ENCODE measurements around the gene MEGF6.

MEGF6 gene

DNA sequence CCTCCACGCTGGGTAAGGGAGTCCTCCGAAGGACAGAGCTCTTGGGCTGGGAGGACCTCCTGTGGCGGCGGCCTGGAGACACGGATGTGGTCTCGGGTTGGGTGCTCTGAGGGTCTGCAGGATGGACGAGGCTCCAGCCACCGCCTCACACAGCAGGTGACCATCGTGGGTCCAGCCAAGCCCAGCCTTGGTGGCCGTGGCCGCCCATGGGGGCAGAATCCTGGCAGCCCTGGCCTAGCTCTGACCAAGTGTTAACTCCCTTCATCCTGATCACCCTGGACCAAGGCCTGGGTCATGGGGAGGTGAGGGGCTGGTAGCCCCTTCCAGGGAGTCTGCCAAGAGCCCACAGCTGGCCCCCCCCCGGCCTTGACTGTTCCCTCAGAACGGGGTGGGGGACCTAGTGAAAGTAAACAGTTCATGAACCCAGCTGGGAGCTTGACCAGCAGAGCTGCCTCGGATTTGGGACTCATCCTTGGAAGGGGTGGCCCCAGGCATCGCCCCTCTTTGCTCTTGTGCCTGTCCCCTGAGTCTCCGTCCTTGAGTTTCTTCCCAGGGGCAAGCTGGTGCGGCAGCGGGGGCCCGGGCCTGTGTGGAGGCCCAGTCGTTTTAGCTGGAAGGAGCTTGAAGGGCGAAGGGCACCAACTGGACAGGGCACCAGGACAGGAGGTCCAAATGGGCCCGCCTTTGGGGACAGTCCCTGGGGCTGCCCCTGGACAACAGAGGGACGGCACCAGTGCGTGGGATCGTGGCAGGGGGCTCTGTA lies 139.0 kb downstream of the MEGF6 start:
- no peaks in the 10 kb centered on the region for H3K9me3 ChIP-seq (ENCODE audit: severe bottlenecking)
- no peak for ATAC-seq (ENCODE audit: low read depth)
- no peak overlapping the region for H3K4me3 ChIP-seq (ENCODE audit: severe bottlenecking)
- peaks cover 42% of the 10 kb centered on the region for H3K4me1 ChIP-seq (ENCODE audit: insufficient read depth, poor library complexity, severe bottlenecking)
- TF ChIP-seq, protein P1, sequence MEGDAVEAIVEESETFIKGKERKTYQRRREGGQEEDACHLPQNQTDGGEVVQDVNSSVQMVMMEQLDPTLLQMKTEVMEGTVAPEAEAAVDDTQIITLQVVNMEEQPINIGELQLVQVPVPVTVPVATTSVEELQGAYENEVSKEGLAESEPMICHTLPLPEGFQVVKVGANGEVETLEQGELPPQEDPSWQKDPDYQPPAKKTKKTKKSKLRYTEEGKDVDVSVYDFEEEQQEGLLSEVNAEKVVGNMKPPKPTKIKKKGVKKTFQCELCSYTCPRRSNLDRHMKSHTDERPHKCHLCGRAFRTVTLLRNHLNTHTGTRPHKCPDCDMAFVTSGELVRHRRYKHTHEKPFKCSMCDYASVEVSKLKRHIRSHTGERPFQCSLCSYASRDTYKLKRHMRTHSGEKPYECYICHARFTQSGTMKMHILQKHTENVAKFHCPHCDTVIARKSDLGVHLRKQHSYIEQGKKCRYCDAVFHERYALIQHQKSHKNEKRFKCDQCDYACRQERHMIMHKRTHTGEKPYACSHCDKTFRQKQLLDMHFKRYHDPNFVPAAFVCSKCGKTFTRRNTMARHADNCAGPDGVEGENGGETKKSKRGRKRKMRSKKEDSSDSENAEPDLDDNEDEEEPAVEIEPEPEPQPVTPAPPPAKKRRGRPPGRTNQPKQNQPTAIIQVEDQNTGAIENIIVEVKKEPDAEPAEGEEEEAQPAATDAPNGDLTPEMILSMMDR (IDR thresholded peaks at IDR 0.05; ENCODE audit: poor library complexity, severe bottlenecking), result peak; percentile 18
- DNase-seq (ENCODE audit: low spot score), result no peak
- H3K27ac ChIP-seq (ENCODE audit: poor library complexity, severe bottlenecking), result peak overlapping the region; percentile 67
- H3K36me3 ChIP-seq (ENCODE audit: low read depth), result peaks cover 14% of the 10 kb centered on the region
- no peaks in the 10 kb centered on the region for H3K27me3 ChIP-seq (ENCODE audit: insufficient read depth, poor library complexity, severe bottlenecking)

DNA sequence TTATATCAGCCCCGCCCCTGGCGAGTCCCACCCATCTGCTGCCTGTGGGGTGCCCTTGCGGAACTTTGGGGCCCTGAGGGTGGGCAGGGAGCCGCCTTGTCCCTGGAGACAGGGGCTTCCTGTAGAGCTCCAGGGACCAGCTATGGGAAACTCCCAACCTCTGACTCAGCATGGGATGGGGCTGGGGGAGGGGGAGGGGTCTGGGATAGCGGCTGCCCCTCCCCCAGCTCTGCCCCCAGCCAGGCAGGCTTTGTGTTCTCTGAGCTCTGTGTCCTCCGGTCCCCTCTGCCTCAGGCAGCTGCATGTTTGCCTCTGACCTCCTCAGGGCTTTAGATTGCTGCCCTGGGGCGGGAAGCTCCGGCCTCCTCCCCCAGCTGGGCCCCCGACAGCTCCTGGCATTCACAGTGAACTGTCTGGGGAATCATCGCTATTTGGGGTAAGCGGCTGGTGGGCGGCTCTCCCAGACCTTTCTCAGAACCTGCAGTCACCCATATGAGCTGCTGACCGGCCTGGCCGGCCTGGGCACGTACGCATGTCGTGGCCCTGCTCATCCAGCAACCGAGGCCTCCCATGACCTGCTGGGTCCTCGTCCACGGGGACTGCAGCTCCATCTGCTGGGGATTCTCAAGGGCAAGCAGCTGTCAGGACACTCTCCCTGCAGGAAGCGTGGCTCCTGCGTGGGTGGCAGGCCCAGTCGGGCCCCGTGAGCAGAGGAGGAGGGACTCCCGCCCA lies 139.8 kb downstream of the MEGF6 start:
- Histone ChIP-seq H3K27me3 (ENCODE audit: insufficient read depth, poor library complexity, severe bottlenecking) (no peaks in the 10 kb centered on the region), H3K4me1 (ENCODE audit: insufficient read depth, poor library complexity, severe bottlenecking) (peaks cover 49% of the 10 kb centered on the region), H3K36me3 (ENCODE audit: low read depth) (peaks cover 14% of the 10 kb centered on the region), H3K9me3 (ENCODE audit: severe bottlenecking) (no peaks in the 10 kb centered on the region), H3K4me3 (ENCODE audit: severe bottlenecking) (no peak overlapping the region), H3K27ac (ENCODE audit: poor library complexity, severe bottlenecking) (peak overlapping the region; percentile 67)
- ATAC-seq (ENCODE audit: low read depth), result peak; percentile 32
- no peak for DNase-seq (ENCODE audit: low spot score)
- TF ChIP-seq, protein P1 (IDR thresholded peaks at IDR 0.05; ENCODE audit: poor library complexity, severe bottlenecking), result peak; percentile 49

DNA sequence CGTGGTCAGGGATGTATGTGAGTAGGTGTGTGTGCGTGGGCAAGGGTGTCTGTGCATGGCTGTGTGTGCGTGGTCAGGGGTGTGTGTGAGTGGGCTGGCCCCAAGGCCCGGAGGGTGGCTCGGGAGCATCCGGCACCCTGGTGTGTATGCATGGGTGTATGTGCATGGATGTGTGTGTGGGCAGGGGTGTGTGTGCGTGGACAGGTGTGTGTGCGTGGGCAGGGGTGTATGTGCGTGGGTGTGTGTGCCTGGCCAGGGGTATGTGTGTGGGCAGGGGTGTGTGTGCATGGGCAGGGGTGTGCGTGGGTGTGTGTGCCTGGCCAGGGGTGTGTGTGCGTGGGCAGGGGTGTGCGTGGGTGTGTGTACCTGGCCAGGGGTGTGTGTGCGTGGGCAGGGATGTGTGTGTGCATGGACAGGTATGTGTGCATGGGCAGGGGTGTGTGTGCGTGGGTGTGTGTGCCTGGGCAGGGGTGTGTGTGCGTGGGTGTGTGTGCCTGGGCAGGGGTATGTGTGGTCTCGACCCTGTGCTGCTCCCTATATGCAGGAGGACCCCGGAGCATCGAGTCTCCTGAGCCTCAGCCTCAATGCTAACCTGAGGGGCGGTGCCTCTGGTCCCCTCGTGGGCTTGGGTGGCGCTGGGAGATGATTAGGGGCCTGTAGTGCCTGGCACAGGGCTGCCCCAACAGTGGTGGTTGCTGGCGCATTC lies 140.5 kb downstream of the MEGF6 start:
- no peak; the same call in 1 of the 3 replicates for ATAC-seq (ENCODE audit: low read depth)
- H3K36me3 ChIP-seq (ENCODE audit: low read depth), result peaks cover 14% of the 10 kb centered on the region

DNA sequence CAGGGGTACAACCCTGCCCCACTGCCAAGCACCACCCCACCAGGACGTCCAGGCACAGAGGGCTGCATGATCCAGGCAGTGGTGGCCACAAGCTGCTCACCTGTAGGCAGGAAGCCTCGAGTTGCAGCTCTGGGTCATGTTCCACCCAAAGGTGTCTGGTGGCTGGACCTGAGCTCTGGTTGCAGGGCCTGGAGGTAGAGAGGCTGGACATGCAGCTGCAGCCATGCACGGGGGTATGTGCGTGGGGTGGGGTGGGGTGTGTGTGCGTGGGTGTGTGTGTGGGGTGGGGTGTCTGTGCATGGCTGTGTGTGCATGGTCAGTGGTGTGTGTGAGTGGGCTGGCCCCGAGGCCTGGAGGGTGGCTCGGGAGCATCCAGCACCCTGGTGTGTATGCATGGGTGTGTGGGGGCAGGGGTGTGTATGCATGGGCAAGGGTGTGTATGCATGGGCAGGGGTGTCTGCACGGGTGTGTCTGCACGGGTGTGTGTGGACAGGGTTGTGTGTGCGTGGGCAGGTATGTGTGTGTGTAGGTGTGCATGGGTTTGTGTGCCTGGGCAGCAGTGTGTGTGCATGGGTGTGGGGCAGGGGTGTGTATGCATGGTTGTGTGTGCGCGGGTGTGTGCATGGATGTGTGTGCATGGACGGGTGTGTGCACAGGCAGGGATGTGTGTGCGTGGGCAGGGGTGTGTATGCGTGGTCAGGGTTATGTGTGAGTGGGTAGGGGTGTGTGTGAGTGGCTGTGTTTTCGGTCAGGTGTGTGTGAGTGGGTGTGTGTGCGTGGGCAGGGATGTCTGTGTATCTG lies 141.3 kb downstream of the MEGF6 start:
- Histone ChIP-seq H3K9me3 (ENCODE audit: severe bottlenecking) (no peaks in the 10 kb centered on the region), H3K4me3 (ENCODE audit: severe bottlenecking) (no peak overlapping the region), H3K4me1 (ENCODE audit: insufficient read depth, poor library complexity, severe bottlenecking) (peaks cover 60% of the 10 kb centered on the region), H3K27me3 (ENCODE audit: insufficient read depth, poor library complexity, severe bottlenecking) (no peaks in the 10 kb centered on the region), H3K36me3 (ENCODE audit: low read depth) (peaks cover 14% of the 10 kb centered on the region), H3K27ac (ENCODE audit: poor library complexity, severe bottlenecking) (peak overlapping the region; percentile 67)
- DNase-seq (ENCODE audit: low spot score) (no peak), ATAC-seq (ENCODE audit: low read depth) (no peak)
- TF ChIP-seq, protein P1 (IDR thresholded peaks at IDR 0.05; ENCODE audit: poor library complexity, severe bottlenecking), result no peak

More for the DNA sequence above, 140.5 kb downstream of the MEGF6 start:
- Histone ChIP-seq H3K27me3 (ENCODE audit: insufficient read depth, poor library complexity, severe bottlenecking) (no peaks in the 10 kb centered on the region), H3K4me1 (ENCODE audit: insufficient read depth, poor library complexity, severe bottlenecking) (peaks cover 53% of the 10 kb centered on the region), H3K4me3 (ENCODE audit: severe bottlenecking) (no peak overlapping the region), H3K9me3 (ENCODE audit: severe bottlenecking) (no peaks in the 10 kb centered on the region), H3K27ac (ENCODE audit: poor library complexity, severe bottlenecking) (peak overlapping the region; percentile 67)
- TF ChIP-seq, protein P1 (IDR thresholded peaks at IDR 0.05; ENCODE audit: poor library complexity, severe bottlenecking), result no peak
- no peak for DNase-seq (ENCODE audit: low spot score)
